ENCODE measurements around the gene SPRED2. TPM values are rescaled to one million over a fixed set of nuclear protein-coding genes. Genes with fewer than 3 reads are reported as not detected.

SPRED2 gene
- total RNA-seq, 4 donors from 2014 or later, result 8.4 to 34.8 (median 29.7) TPM

- in situ Hi-C loops (cut with MboI; ENCODE audit: low pct_ligation_motif_present in 1 of 4, low pct_unique_long_range_greater_than_20kb in 1 of 4, low sequenced_read_pairs in 3 of 4), result no loop called here
- intact Hi-C loops (cut with DNase I; ENCODE audit: low total_unique reads), result no loop called here
Observed at GRCh38 chr2:65471409-65471808, 39.0 kb upstream of the SPRED2 start.

GRCh38 chr2:65466551-65466950 lies 34.2 kb upstream of the SPRED2 start:
- H3K4me1 ChIP-seq, result no peaks in the 10 kb centered on the region
- TF ChIP-seq EP300 (IDR thresholded peaks at IDR 0.05; ENCODE audit: low read depth) (no peak), POLR2AphosphoS5 (IDR thresholded peaks at IDR 0.05) (no peak), POLR2A (IDR thresholded peaks at IDR 0.05) (no peak), CTCF (IDR thresholded peaks at IDR 0.05) (no peak)
- in situ Hi-C loops (cut with MboI; ENCODE audit: low pct_ligation_motif_present in 1 of 4, low pct_unique_long_range_greater_than_20kb in 1 of 4, low sequenced_read_pairs in 3 of 4) (no loop called here), intact Hi-C loops (cut with DNase I; ENCODE audit: low total_unique reads) (no loop called here)
- H3K9me3 ChIP-seq, result no peaks in the 10 kb centered on the region
- WGBS, 2 donors (ENCODE audit: low coverage in 1 of 2), result 76 to 80% methylated on average over 2 to 3 of the region's 3 CpGs
- H3K27me3 ChIP-seq, result no peaks in the 10 kb centered on the region
- H3K4me3 ChIP-seq, result no peak overlapping the region
- no peak for DNase-seq
- no peak overlapping the region for H3K27ac ChIP-seq
- no peaks in the 10 kb centered on the region for H3K36me3 ChIP-seq

More at GRCh38 chr2:65471409-65471808, 39.0 kb upstream of the SPRED2 start:
- Histone ChIP-seq H3K4me3 (no peak overlapping the region), H3K4me1 (no peaks in the 10 kb centered on the region), H3K27me3 (no peaks in the 10 kb centered on the region), H3K9me3 (no peaks in the 10 kb centered on the region), H3K36me3 (no peaks in the 10 kb centered on the region), H3K27ac (no peak overlapping the region)
- WGBS, 2 donors (ENCODE audit: low coverage in 1 of 2), result 90 to 100% methylated on average over 1 to 3 of the region's 3 CpGs
- DNase-seq, result no peak
- TF ChIP-seq EP300 (IDR thresholded peaks at IDR 0.05; ENCODE audit: low read depth) (no peak), CTCF (IDR thresholded peaks at IDR 0.05) (no peak), POLR2AphosphoS5 (IDR thresholded peaks at IDR 0.05) (no peak), POLR2A (IDR thresholded peaks at IDR 0.05) (no peak)

- Histone ChIP-seq H3K36me3 (no peaks in the 10 kb centered on the region), H3K27ac (no peak overlapping the region), H3K4me1 (no peaks in the 10 kb centered on the region), H3K27me3 (no peaks in the 10 kb centered on the region), H3K9me3 (no peaks in the 10 kb centered on the region), H3K4me3 (no peak overlapping the region)
- DNase-seq, result no peak
- 72% methylated on average over 5 of the region's 5 CpGs; no CpG with 5 or more reads in 1 of the 2 donors for WGBS, 2 donors (ENCODE audit: low coverage in 1 of 2)
- no peak for TF ChIP-seq POLR2A (IDR thresholded peaks at IDR 0.05)
- no peak for TF ChIP-seq EP300 (IDR thresholded peaks at IDR 0.05; ENCODE audit: low read depth)
- TF ChIP-seq POLR2AphosphoS5 (IDR thresholded peaks at IDR 0.05), result no peak
- TF ChIP-seq CTCF (IDR thresholded peaks at IDR 0.05), result no peak
- in situ Hi-C loops (cut with MboI; ENCODE audit: low pct_ligation_motif_present in 1 of 4, low pct_unique_long_range_greater_than_20kb in 1 of 4, low sequenced_read_pairs in 3 of 4), result no loop called here
- intact Hi-C loops (cut with DNase I; ENCODE audit: low total_unique reads), result no loop called here
Observed at GRCh38 chr2:65465857-65466256, 33.5 kb upstream of the SPRED2 start.

GRCh38 chr2:65465124-65465523 lies 32.7 kb upstream of the SPRED2 start:
- no peak for DNase-seq
- intact Hi-C loops (cut with DNase I; ENCODE audit: low total_unique reads), result no loop called here

More at GRCh38 chr2:65465124-65465523, 32.7 kb upstream of the SPRED2 start:
- no peaks in the 10 kb centered on the region for H3K27me3 ChIP-seq
- no peak overlapping the region for H3K27ac ChIP-seq
- H3K4me3 ChIP-seq, result no peak overlapping the region
- no peaks in the 10 kb centered on the region for H3K9me3 ChIP-seq
- in situ Hi-C loops (cut with MboI; ENCODE audit: low pct_ligation_motif_present in 1 of 4, low pct_unique_long_range_greater_than_20kb in 1 of 4, low sequenced_read_pairs in 3 of 4), result no loop called here
- 81 to 100% methylated on average over 2 to 5 of the region's 5 CpGs for WGBS, 2 donors (ENCODE audit: low coverage in 1 of 2)
- no peaks in the 10 kb centered on the region for H3K36me3 ChIP-seq
- H3K4me1 ChIP-seq, result no peaks in the 10 kb centered on the region
- TF ChIP-seq EP300 (IDR thresholded peaks at IDR 0.05; ENCODE audit: low read depth) (no peak), POLR2AphosphoS5 (IDR thresholded peaks at IDR 0.05) (no peak), CTCF (IDR thresholded peaks at IDR 0.05) (no peak), POLR2A (IDR thresholded peaks at IDR 0.05) (no peak)
